G401 (cell line): ENCODE results near the gene F2. TPM values are rescaled to one million over a fixed set of nuclear protein-coding genes. Genes with fewer than 3 reads are reported as not detected.

Source experiments
- DNase-seq: peaks from one replicate; pipeline ENCODE4 v3.0.0-alpha.2; 2015; ENCODE audit warnings: low spot score
- in situ Hi-C: cut with HindIII; loops from 2 replicates; pipeline ENCODE4 v1.10.0; 2016; ENCODE audit warnings: low sequenced_read_pairs, mixed read lengths
- total RNA-seq: library from RNA; depleted of rRNA; stranded (reverse); fragments of >200 nt; shearing (Covaris generic); gene quantifications from 2 replicates; pipeline ENCODE4 v1.2.3, GENCODE V29; 2014

F2 gene
- total RNA-seq, 1 experiment from 2014 or later: not detected

- DNase-seq: no peak
- in situ Hi-C loops: no loop called here
Observed at GRCh38 chr11:46682773-46683752, 36.0 kb upstream of the F2 start.

GRCh38 chr11:46684367-46684766 lies 34.6 kb upstream of the F2 start:
- DNase-seq: peak; percentile 86
- in situ Hi-C loops: no loop called here

DNA sequence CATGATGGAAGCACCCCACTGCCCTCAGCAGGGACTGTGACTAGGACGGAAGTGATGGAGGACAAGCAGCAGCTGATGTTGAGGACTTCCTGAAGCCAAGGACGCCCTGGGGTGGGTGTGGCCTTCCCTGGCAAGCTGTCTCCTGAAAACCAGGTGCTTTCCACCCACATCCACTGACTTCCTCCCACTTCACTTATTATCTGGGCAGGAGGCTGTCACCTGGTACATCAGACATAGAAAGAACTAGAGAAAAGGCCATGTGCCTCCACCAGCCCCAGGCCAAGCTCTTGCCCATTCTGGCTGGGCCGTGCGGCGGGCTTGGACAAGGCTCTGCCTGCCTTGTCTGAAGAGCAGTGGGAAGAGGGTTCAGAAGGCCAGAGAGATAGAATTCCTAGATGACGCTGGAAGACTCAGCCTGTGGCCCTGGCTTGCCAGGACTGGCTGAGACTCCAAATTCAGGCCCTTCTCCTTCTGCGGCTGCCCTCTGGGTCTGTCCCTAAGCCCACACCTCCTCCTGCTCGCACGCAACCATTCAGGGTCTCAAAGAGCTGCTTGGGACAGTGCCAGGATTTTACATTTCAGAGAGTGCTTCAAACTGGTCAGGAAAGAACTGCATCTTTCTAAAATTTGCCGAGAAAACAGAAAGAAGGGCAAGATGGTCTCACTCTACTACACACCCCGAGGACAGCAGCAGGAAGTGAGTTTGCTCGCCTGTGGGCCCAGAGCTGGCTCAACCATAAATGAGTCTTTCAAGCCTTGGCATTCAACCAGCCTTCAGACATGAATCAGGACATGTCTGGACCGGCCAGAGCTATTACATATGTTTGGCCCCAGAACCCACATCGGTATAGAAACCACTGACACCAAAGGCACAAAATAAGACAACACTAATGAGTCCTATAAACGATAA lies 31.9 kb upstream of the F2 start:
- in situ Hi-C loops: no loop called here
- no peak for DNase-seq

- DNase-seq: no peak
- in situ Hi-C loops: no loop called here
Observed at GRCh38 chr11:46690702-46691101, 28.3 kb upstream of the F2 start.

GRCh38 chr11:46692450-46692849 lies 26.6 kb upstream of the F2 start:
- DNase-seq: no peak
- in situ Hi-C loops: no loop called here

DNA sequence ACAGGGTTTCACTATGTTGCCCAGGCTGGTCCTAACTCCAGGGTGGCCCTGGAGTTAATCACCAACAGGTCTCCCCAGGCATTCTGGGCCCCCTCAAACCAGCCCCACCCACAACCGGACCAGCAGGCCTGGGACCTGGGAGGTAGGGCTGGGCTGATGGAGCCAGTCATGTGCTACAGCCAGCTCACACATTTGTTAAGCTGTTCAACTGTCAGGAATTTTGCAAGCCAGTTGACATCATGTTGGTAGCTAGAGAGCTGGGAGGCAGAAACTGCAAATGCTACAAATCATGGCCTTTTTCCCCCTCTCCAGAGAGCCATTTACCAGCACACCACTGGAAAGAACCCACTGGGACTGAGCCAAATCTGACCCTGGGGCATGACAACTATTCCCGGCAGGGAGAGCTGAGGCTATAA lies 25.4 kb upstream of the F2 start:
- DNase-seq: no peak
- in situ Hi-C loops: no loop called here

GRCh38 chr11:46694072-46694471 lies 24.9 kb upstream of the F2 start:
- no peak for DNase-seq
- in situ Hi-C loops: no loop called here

GRCh38 chr11:46694607-46695006 lies 24.4 kb upstream of the F2 start:
- no peak for DNase-seq
- in situ Hi-C loops: no loop called here

GRCh38 chr11:46695345-46696211 lies 23.4 kb upstream of the F2 start:
- DNase-seq: no peak
- in situ Hi-C loops: no loop called here

GRCh38 chr11:46696212-46696558 lies 22.8 kb upstream of the F2 start:
- no peak for DNase-seq
- in situ Hi-C loops: no loop called here

- DNase-seq: no peak
- in situ Hi-C loops: no loop called here
Observed at GRCh38 chr11:46697303-46697702, 21.7 kb upstream of the F2 start.

GRCh38 chr11:46697723-46698122 lies 21.3 kb upstream of the F2 start:
- in situ Hi-C loops: no loop called here
- DNase-seq: no peak

GRCh38 chr11:46698597-46698996 lies 20.4 kb upstream of the F2 start:
- in situ Hi-C loops: no loop called here
- DNase-seq: no peak

DNA sequence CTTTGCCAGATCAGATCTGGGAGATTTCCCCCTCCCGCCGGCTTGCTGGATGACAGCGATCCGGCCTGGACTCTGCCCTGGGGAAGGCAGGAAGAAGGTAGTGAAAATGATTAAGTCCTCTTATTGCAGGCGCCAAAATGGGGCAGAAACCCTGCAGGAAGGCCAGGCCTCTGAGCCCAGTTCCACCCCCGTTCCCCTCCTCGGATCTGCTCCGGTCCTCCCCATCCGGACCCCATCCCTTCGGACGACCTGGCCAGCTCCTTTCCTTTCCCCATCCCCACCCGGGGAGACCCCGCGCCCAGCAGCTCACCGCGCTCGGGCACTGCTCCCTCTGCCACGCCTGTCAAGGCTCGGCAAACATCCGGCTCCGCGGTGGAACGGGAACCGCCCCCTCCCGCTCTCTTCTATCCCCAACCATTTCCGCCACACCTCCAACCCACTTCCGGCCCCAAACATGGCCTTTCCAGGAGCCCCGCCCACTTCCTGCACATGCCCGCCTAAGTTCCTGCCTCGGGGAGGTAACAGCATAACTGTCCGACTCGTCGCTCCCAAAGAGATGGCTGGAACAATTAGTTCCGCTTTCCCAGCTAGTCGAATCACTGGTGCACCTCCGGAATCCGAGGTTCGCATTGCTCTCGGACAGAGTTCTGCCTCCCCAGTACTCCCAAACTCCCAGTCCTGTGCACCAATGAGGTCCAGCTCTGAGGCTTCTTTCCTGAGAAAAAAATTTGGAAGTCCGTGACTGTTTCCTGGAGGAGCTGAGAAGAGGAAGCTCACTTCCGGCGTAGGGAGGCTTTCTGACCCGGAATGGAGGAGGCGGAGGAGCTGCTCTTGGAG lies 18.6 kb upstream of the F2 start, which contains the start of the genes ARHGAP1 and ZNF408:
TSS of gene ARHGAP1 (minus strand) at position 379 of the 837 bp plus-strand sequence. CDS start 4,512 bp downstream, outside the sequence.
TSS of gene ZNF408 (plus strand) at position 791 of the 837 bp plus-strand sequence. CDS start at position 808, 17 bp downstream.
- in situ Hi-C loops: no loop called here
- peak; percentile 99 for DNase-seq

GRCh38 chr11:46701078-46701654 lies 17.8 kb upstream of the F2 start:
- in situ Hi-C loops: no loop called here
- no peak for DNase-seq

- in situ Hi-C loops: no loop called here
Observed at GRCh38 chr11:46705070-46705688, 13.8 kb upstream of the F2 start.

DNA sequence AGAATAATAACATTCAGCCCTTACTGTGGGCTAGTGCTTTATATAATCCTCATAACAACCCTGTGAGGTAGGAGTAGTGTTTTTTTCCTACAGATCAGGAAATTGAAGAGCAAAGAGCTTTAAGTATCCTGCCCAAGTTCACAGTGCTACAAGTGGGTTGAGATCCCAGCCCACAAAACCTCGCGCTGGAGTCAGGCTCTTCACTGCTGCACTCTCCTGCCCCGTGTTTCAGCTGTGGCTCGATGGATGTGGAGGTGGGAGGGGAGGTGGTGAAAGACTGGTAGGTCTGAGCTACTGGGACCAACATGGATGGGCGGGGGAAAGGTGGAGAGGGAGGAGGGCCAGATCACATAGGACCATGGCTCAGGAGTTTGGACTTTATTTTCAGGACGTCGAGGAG lies 12.1 kb upstream of the F2 start:
- in situ Hi-C loops: no loop called here
- no peak for DNase-seq

More at GRCh38 chr11:46705070-46705688, 13.8 kb upstream of the F2 start:
- no peak for DNase-seq
